Spleen (tissue), 11 donors: ENCODE measurements around the gene TTLL9. TPM values are rescaled to one million over a fixed set of nuclear protein-coding genes. Genes with fewer than 3 reads are reported as not detected.

ENCODE experiments used
- DNase-seq: peaks from one replicate; pipeline ENCODE4 v3.0.0-alpha.2; 2020
- H3K27ac ChIP-seq, 8 donors: fragments of 200-600 bp; sonication (generic) in 7 of 8; 1 replicate in 4 of 8; 2 replicates in 4 of 8; pipeline versions ENCODE4 v1.5.0 to v1.8.0; 2016 to 2021; ENCODE audit warnings: inconsistent platforms in 4 of 8, mild to moderate bottlenecking in 4 of 8, moderate library complexity in 1 of 8
- H3K27me3 ChIP-seq, 7 donors: fragments of 200-600 bp; sonication (generic) in 6 of 7; replicated peaks in 1 of 7; 1 replicate in 4 of 7; 2 replicates in 3 of 7; pipeline versions ENCODE4 v1.5.0 to v1.8.0; 2016 to 2021; ENCODE audit warnings: inconsistent platforms in 3 of 7, mild to moderate bottlenecking in 1 of 7
- H3K36me3 ChIP-seq, 6 donors: fragments of 200-600 bp; sonication (generic) in 5 of 6; 1 replicate in 4 of 6; 2 replicates in 2 of 6; pipeline versions ENCODE4 v1.5.0 to v1.8.0; 2016 to 2021; ENCODE audit warnings: inconsistent platforms in 2 of 6
- H3K4me1 ChIP-seq, 6 donors: fragments of 200-600 bp; sonication (generic) in 5 of 6; 1 replicate in 3 of 6; 2 replicates in 3 of 6; pipeline versions ENCODE4 v1.5.0 to v1.8.0; 2016 to 2021; ENCODE audit warnings: inconsistent platforms in 3 of 6
- H3K4me3 ChIP-seq, 8 donors: fragments of 200-600 bp; sonication (generic) in 7 of 8; 1 replicate in 4 of 8; 2 replicates in 4 of 8; pipeline versions ENCODE4 v1.5.0 to v1.8.0; 2016 to 2021; ENCODE audit warnings: inconsistent platforms in 4 of 8, mild to moderate bottlenecking in 4 of 8, moderate library complexity in 2 of 8
- H3K9me3 ChIP-seq, 8 donors: fragments of 200-600 bp; sonication (generic) in 7 of 8; 1 replicate in 4 of 8; 2 replicates in 4 of 8; pipeline versions ENCODE4 v1.5.0 to v1.8.0; 2016 to 2021; ENCODE audit warnings: inconsistent platforms in 4 of 8
- CTCF ChIP-seq, 11 experiments: fragments of 200-600 bp in 7 of 11; fragments of 450-650 bp in 4 of 11; sonication (generic) in 4 of 11; IDR thresholded peaks in 8 of 11; conservative IDR thresholded peaks in 3 of 11; 1 replicate in 7 of 11; 2 replicates in 4 of 11; pipeline versions ENCODE4 v1.4.0 to v1.8.0; 2016 to 2021; ENCODE audit warnings: antibody characterized with exemption in 11 of 11, inconsistent platforms in 4 of 11, mild to moderate bottlenecking in 1 of 11
- POLR2A ChIP-seq, 3 donors: fragments of 450-650 bp; IDR thresholded peaks; one replicate each; pipeline ENCODE4 v1.5.1; 2017; ENCODE audit warnings: antibody characterized with exemption in 3 of 3, mild to moderate bottlenecking in 1 of 3
- POLR2AphosphoS5 ChIP-seq, 3 donors: sonication (generic); formaldehyde crosslinking; IDR thresholded peaks; one replicate each; pipeline ENCODE4 v1.5.1; 2017; ENCODE audit warnings: antibody characterized with exemption in 3 of 3
- WGBS, 5 donors: extraction: QIAGEN DNeasy Blood & Tissue Kit in 3 of 5; methylation state at CpG; one replicate each; pipeline versions ENCODE4 v1.1.5 to v1.1.7; 2013 to 2018; 5-methylcytosine and 5-hydroxymethylcytosine counted together
- intact Hi-C: fragments of 100-400 bp; cut with DNase I; formaldehyde crosslinking; loops from one replicate; pipeline ENCODE4 v1.15.0; 2023; ENCODE audit warnings: low total_unique reads
- polyA plus RNA-seq, 3 donors: library from polyadenylated mRNA; stranded (reverse); fragments of 200-250 nt; gene quantifications; one replicate each; pipeline ENCODE4 v1.2.1, GENCODE V29; 2013
- total RNA-seq, 7 donors: library from RNA; depleted of rRNA in 3 of 7; stranded (reverse); fragments of >200 nt in 3 of 7; fragmentation: NEBNext Ultra II Directional in 4 of 7; extraction: Animal tissue kit (Norgen Biotek cat#: 25700) in 4 of 7; gene quantifications; one replicate each; pipeline versions ENCODE4 v1.1.0 to v1.2.1, GENCODE V29; 2016 to 2021
- donor health status: healthy with polysubstance abuse.
- donor health status: DM: no; HTN: no; CAD: no; lungs with moderate emphysema.
- donor health status: DM: no; HTN: no; CAD: no.
- donor health status: Bipolar disorder and iron deficiency.
- donor health status: healthy.
- donor health status: DM: no; HTN: no; CAD: no.
- donor health status: DM: yes; HTN: yes; CAD: no.

Gene TTLL9
- total and polyA plus RNA-seq, 10 donors, result 0.22 to 0.79 (median 0.33) TPM

- intact Hi-C loops, result no loop called here
- TF ChIP-seq CTCF (IDR thresholded peaks at IDR 0.05 in 8 of 11, conservative IDR thresholded peaks at IDR 0.05 in 3 of 11), result no peak
- TF ChIP-seq POLR2AphosphoS5 (IDR thresholded peaks at IDR 0.05), result no peak
- TF ChIP-seq POLR2A (IDR thresholded peaks at IDR 0.05), result no peak
- WGBS, 5 donors, result 7 to 18% (median 13%) methylated on average over 5 of the region's 5 CpGs
These were observed 96.7 kb downstream of the TTLL9 start for GRCh38 chr20:31966991-31967655.

GRCh38 chr20:31967830-31968249, 97.4 kb downstream of the TTLL9 start, which contains the start of gene XKR7:
Gene XKR7 (plus strand): TSS chr20:31968151. CDS start chr20:31968176, 25 bp downstream.
- Histone ChIP-seq H3K4me1 (peaks cover 4 to 20% (median 10%) of the 10 kb centered on the region in 6 donors), H3K36me3 (no peaks in the 10 kb centered on the region), H3K27me3 (peaks cover 0 to 76% (median 20%) of the 10 kb centered on the region in 7 donors), H3K27ac (no peak within 1 kb of the TSS), H3K4me3 (peak within 1 kb of the TSS in 7 of 8 donors; percentile 30 to 71 (median 38)), H3K9me3 (no peaks in the 10 kb centered on the region)
- DNase-seq, result peak; percentile 77
- no peak for TF ChIP-seq POLR2AphosphoS5 (IDR thresholded peaks at IDR 0.05)
- no peak for TF ChIP-seq POLR2A (IDR thresholded peaks at IDR 0.05)
- no peak for TF ChIP-seq CTCF (IDR thresholded peaks at IDR 0.05 in 8 of 11, conservative IDR thresholded peaks at IDR 0.05 in 3 of 11)
- 0 to 3% (median 2%) methylated on average over 17 to 35 of the region's 38 CpGs for WGBS, 5 donors
- intact Hi-C loops, result no loop called here

More at GRCh38 chr20:31966991-31967655, 96.7 kb downstream of the TTLL9 start:
- Histone ChIP-seq H3K9me3 (no peaks in the 10 kb centered on the region), H3K4me1 (peaks cover 4 to 20% (median 10%) of the 10 kb centered on the region in 6 donors), H3K27ac (no peak overlapping the region), H3K4me3 (peak overlapping the region in 1 of 8 donors; percentile 71), H3K36me3 (no peaks in the 10 kb centered on the region), H3K27me3 (peaks cover 0 to 84% (median 20%) of the 10 kb centered on the region in 7 donors)
- DNase-seq, result no peak

GRCh38 chr20:31968291-31969126, 98.1 kb downstream of the TTLL9 start:
- peaks cover 4 to 20% (median 10%) of the 10 kb centered on the region in 6 donors for H3K4me1 ChIP-seq
- H3K27ac ChIP-seq, result no peak overlapping the region
- intact Hi-C loops, result no loop called here
- no peaks in the 10 kb centered on the region for H3K36me3 ChIP-seq
- DNase-seq, result peak; percentile 92
- no peaks in the 10 kb centered on the region for H3K9me3 ChIP-seq
- H3K4me3 ChIP-seq, result peak overlapping the region in 7 of 8 donors; percentile 25 to 71 (median 36)
- whole genome bisulfite sequencing, 5 donors, result 3 to 6% (median 3%) methylated on average over 16 to 57 of the region's 57 CpGs
- peaks cover 0 to 74% (median 20%) of the 10 kb centered on the region in 7 donors for H3K27me3 ChIP-seq
- TF ChIP-seq POLR2A (IDR thresholded peaks at IDR 0.05) (no peak), CTCF (IDR thresholded peaks at IDR 0.05 in 8 of 11, conservative IDR thresholded peaks at IDR 0.05 in 3 of 11) (no peak), POLR2AphosphoS5 (IDR thresholded peaks at IDR 0.05) (peak; percentile 39 to 77 (median 48))
